ENCODE results near the gene SYNDIG1.

Gene SYNDIG1

DNA sequence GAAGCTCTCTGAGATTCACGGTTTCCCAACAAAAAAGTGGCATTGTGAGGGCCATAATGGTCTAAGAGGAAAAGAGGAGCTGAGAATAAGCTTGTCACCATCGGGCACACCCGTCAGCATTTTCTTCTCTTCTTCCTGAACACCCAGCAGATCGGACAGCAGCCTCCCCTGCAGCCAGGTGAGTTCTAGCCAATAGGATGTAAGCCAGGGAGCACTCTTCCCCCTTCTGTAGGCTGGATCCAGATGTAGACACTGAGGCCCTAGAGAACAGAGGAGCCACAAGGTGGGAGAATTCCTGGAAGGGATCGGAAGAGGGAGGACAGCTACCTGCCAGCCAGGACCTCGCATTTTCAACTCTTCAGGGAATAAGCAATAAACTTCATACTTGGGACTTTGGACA lies 228.0 kb downstream of the SYNDIG1 start:
- Histone ChIP-seq H3K36me3 (ENCODE audit: insufficient read depth, low read length) (no peaks in the 10 kb centered on the region), H3K27ac (ENCODE audit: low read depth, low read length) (no peak overlapping the region), H3K4me1 (ENCODE audit: insufficient read depth, low read length) (no peaks in the 10 kb centered on the region), H3K4me3 (ENCODE audit: low read length) (no peak overlapping the region), H3K9ac (ENCODE audit: low read depth, low read length) (no peak overlapping the region), H3K9me3 (ENCODE audit: insufficient read depth, low read depth, low read length) (no peaks in the 10 kb centered on the region), H3K27me3 (ENCODE audit: insufficient read depth, low read length) (no peaks in the 10 kb centered on the region)
- WGBS, result 97% methylated on average over 6 of the region's 6 CpGs

DNA sequence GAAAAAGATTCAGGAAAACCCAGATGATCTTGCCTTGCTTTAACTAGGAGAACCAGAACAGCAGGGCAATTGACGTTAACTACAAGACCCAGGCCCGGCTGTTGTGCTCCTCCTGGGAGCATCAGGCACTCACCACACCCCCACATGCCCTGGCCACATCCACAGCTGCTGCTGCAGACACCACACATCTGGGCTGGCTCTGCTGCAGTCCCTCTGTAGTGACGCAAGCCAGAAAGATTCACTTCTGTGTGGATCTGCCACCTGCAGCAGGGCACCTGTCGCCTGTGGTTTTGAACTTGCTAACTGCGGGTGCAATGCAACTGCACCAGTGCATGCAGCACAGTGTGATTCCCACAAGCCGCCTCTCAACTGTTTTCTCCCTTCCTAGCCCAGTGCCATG lies 228.8 kb downstream of the SYNDIG1 start:
- Histone ChIP-seq H3K36me3 (ENCODE audit: insufficient read depth, low read length) (no peaks in the 10 kb centered on the region), H3K9me3 (ENCODE audit: insufficient read depth, low read depth, low read length) (no peaks in the 10 kb centered on the region), H3K27me3 (ENCODE audit: insufficient read depth, low read length) (no peaks in the 10 kb centered on the region), H3K27ac (ENCODE audit: low read depth, low read length) (no peak overlapping the region), H3K4me3 (ENCODE audit: low read length) (no peak overlapping the region), H3K4me1 (ENCODE audit: insufficient read depth, low read length) (no peaks in the 10 kb centered on the region), H3K9ac (ENCODE audit: low read depth, low read length) (no peak overlapping the region)
- WGBS, result 93% methylated on average over 6 of the region's 6 CpGs

DNA sequence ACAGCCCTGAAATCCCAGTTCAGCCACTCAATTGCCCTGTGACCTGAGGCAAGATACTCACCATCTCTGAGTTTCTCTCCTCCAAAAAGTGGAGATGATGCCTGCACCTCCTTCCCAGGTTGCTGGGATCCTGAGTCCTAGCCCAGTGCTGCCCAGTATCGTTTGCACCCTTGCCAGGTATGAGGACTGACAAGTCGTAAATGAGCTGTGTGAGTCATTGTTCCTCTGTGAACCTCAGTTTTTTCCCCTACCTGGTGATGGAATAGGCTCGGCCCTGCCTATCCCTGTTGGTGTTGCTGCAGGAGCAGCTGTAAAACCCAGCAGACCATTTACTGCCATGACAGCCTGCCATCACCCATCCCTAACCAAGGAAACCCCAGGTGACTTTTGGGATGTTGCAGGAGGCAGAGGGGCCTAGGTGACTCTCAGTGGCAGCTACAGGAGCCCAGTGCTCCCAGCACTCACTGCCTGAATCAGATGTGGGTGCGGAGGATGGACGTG lies 229.3 kb downstream of the SYNDIG1 start:
- Histone ChIP-seq H3K9me3 (ENCODE audit: insufficient read depth, low read depth, low read length) (no peaks in the 10 kb centered on the region), H3K4me1 (ENCODE audit: insufficient read depth, low read length) (no peaks in the 10 kb centered on the region), H3K9ac (ENCODE audit: low read depth, low read length) (no peak overlapping the region), H3K4me3 (ENCODE audit: low read length) (no peak overlapping the region), H3K27me3 (ENCODE audit: insufficient read depth, low read length) (no peaks in the 10 kb centered on the region), H3K36me3 (ENCODE audit: insufficient read depth, low read length) (no peaks in the 10 kb centered on the region), H3K27ac (ENCODE audit: low read depth, low read length) (no peak overlapping the region)
- WGBS, result 91% methylated on average over 5 of the region's 5 CpGs

DNA sequence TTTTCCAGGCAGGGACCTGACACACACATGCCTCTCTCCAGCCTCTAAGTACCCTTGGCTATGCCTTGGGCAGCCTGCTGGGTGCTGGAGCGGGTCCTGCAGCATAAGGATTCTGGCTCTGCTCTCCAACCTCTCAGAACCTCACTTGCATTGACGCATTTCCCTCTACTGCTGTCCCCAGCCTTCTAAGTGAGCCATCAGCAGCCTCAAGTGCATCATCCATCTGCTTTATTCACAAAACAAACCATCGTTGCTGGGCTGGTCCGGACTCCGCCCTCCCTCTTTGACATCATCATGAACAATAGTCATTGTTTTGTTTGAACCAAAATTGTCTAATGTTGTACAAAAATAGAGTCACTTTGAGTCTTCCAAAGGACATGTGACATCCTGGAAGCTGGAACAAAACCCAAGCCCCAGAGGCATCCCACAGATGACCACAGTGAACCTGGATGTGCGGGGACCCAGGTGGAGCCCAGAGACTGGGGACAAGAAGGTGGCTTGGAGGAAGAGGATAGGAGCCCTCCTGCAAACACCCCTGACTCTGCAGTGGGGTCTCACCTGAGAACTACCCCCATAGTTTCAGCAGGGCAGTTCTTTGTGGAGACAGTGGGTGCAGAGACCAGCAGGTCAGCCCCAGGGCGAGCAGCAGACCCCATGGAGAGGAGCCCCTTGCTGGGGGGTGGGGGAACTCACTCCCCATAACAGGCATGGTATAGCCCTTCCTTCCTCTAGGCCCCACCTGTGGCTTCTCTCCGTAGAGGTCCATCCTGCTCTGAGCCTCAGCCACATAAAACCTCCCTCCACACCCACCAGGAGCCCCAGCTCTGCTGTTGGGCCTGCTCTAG lies 230.1 kb downstream of the SYNDIG1 start:
- no peaks in the 10 kb centered on the region for H3K36me3 ChIP-seq (ENCODE audit: insufficient read depth, low read length)
- H3K27ac ChIP-seq (ENCODE audit: low read depth, low read length), result no peak overlapping the region
- H3K9me3 ChIP-seq (ENCODE audit: insufficient read depth, low read depth, low read length), result no peaks in the 10 kb centered on the region
- H3K9ac ChIP-seq (ENCODE audit: low read depth, low read length), result no peak overlapping the region
- 97% methylated on average over 8 of the region's 8 CpGs for WGBS
- no peak overlapping the region for H3K4me3 ChIP-seq (ENCODE audit: low read length)
- no peaks in the 10 kb centered on the region for H3K27me3 ChIP-seq (ENCODE audit: insufficient read depth, low read length)
- H3K4me1 ChIP-seq (ENCODE audit: insufficient read depth, low read length), result no peaks in the 10 kb centered on the region

DNA sequence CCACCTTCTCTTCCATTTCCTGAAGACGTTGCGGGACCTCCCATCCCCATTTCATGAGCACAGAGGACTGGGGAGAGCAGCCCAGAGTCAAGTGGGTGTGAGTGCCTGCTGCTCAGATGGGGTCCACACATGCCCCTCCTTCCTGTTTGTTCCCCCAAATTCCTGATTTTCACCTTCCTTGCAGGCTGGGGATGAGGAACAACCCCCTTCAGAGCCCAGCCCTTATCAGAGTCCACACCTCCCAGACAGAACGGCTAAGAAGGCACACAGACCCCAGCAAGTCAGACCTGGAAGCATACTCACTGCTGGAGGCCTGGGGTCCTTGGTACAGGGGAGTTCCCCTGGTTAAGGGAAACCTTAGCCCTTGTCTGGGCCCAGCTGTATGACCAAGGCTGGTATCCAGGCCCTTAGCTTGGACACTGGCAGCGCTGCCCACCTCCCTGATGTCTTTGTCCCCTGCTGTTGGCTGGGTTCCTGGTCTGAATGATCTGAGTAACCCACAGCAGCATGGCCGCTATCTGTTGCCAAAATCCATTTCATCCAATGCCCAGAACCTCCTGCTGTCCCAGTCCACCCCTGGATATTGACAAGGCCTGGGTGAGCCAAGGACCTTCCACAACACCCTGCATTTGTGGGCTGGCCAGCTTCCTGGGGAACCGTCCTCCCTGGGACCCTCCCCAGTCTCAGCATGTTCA lies 230.9 kb downstream of the SYNDIG1 start:
- H3K9ac ChIP-seq (ENCODE audit: low read depth, low read length), result no peak overlapping the region
- H3K9me3 ChIP-seq (ENCODE audit: insufficient read depth, low read depth, low read length), result no peaks in the 10 kb centered on the region
- no peaks in the 10 kb centered on the region for H3K36me3 ChIP-seq (ENCODE audit: insufficient read depth, low read length)
- 93% methylated on average over 6 of the region's 6 CpGs for WGBS
- no peaks in the 10 kb centered on the region for H3K4me1 ChIP-seq (ENCODE audit: insufficient read depth, low read length)
- H3K4me3 ChIP-seq (ENCODE audit: low read length), result no peak overlapping the region
- no peaks in the 10 kb centered on the region for H3K27me3 ChIP-seq (ENCODE audit: insufficient read depth, low read length)
- H3K27ac ChIP-seq (ENCODE audit: low read depth, low read length), result no peak overlapping the region

DNA sequence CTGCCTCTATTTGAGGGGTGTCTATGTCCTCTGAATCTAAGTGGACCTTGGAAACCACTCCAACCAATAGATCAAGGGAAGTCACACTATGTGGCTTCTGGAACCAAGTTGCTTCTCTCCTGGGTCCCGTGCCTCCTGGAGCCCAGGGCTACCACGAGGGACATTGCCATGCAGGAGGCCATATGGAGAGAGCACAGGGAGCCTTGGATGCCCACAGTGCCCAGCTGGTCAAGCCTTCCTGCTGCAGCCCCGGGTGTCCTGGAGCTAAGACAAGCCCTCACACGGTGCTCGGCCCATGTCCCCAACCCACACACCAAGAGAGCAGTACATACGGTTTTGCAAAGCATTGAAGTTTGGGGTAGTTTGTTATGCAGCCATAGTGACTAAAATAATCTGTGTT lies 231.6 kb downstream of the SYNDIG1 start:
- Histone ChIP-seq H3K27me3 (ENCODE audit: insufficient read depth, low read length) (no peaks in the 10 kb centered on the region), H3K4me1 (ENCODE audit: insufficient read depth, low read length) (no peaks in the 10 kb centered on the region), H3K27ac (ENCODE audit: low read depth, low read length) (no peak overlapping the region), H3K9ac (ENCODE audit: low read depth, low read length) (no peak overlapping the region), H3K36me3 (ENCODE audit: insufficient read depth, low read length) (no peaks in the 10 kb centered on the region), H3K9me3 (ENCODE audit: insufficient read depth, low read depth, low read length) (no peaks in the 10 kb centered on the region), H3K4me3 (ENCODE audit: low read length) (no peak overlapping the region)
- 89% methylated on average over 6 of the region's 6 CpGs for WGBS

DNA sequence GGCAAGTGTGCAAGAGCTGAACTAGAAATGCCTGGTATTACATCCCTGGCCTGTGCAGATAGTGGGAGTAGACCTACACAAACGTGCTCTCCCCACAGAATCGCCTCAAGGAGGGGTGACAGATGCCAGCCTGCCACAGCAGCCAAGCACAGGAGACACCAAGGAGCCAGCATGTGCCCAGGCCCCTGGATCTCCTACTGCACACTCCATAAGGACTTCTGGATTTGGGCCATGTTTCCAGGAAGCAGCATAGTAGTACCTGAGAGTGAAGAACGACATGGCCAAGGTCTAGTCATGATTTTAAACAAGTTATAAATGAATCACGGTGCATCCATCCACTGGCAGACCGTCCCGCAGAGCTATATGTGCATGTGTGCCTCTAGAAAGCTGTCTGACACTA lies 232.2 kb downstream of the SYNDIG1 start:
- 90% methylated on average over 6 of the region's 6 CpGs for WGBS
- no peaks in the 10 kb centered on the region for H3K9me3 ChIP-seq (ENCODE audit: insufficient read depth, low read depth, low read length)
- no peaks in the 10 kb centered on the region for H3K4me1 ChIP-seq (ENCODE audit: insufficient read depth, low read length)

DNA sequence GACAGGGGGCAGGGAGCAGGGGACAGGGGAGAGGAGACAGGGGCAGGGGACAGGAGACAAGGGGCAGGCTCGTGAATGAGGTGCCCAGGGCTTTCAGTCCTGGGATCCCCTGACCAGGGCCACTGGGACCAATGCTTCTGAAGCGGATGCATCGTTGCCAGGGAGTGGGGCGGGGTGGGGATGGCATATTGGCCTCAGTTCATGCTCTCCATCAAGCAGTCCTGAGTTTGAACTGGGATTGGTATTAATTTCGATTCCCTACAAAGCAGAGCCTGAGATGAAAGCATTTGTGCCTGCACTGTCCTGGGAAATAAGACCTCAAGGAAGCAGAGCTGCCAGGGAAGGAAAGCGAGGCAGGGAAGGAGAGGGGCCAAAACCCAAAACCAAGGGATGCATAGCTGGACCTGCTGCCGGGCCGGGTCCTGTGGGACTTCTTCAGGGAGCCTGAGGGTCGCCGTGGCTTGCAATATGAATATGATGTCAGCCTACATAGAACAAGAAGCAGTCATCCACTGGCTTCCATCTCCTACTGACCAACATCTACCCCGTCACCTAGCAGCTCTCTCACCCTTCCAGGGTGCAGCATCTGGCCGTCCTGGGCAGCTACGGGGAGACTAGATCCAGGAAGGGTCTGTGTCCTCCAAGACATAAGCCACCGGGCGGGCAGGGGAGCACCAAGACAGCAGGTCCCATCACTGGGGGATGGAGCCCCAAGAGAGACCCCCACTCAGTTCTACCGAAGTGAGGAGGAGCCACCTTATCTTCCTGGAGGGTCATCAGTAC lies 233.3 kb downstream of the SYNDIG1 start:
- Histone ChIP-seq H3K4me3 (ENCODE audit: low read length) (no peak overlapping the region), H3K36me3 (ENCODE audit: insufficient read depth, low read length) (no peaks in the 10 kb centered on the region), H3K4me1 (ENCODE audit: insufficient read depth, low read length) (no peaks in the 10 kb centered on the region), H3K27me3 (ENCODE audit: insufficient read depth, low read length) (no peaks in the 10 kb centered on the region), H3K9ac (ENCODE audit: low read depth, low read length) (no peak overlapping the region), H3K9me3 (ENCODE audit: insufficient read depth, low read depth, low read length) (no peaks in the 10 kb centered on the region), H3K27ac (ENCODE audit: low read depth, low read length) (no peak overlapping the region)
- WGBS, result 93% methylated on average over 16 of the region's 16 CpGs

More for the DNA sequence above, 232.2 kb downstream of the SYNDIG1 start:
- Histone ChIP-seq H3K27ac (ENCODE audit: low read depth, low read length) (no peak overlapping the region), H3K9ac (ENCODE audit: low read depth, low read length) (no peak overlapping the region), H3K27me3 (ENCODE audit: insufficient read depth, low read length) (no peaks in the 10 kb centered on the region), H3K36me3 (ENCODE audit: insufficient read depth, low read length) (no peaks in the 10 kb centered on the region), H3K4me3 (ENCODE audit: low read length) (no peak overlapping the region)

DNA sequence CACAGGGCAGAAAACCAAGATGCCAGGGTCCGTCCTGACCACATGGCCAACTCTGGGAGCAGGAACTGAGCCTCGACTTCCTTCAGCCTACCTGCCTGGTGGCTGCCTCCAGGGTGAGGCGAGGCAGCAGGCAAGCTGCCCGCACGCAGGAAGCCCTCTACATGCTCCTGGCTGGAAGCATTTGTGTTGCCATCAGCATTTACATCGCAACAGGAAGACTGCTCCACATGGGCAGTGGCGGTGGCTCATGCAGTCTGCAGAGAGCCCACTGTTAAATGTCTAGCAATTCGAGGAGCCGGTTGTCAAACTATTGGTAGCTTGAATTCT lies 233.8 kb downstream of the SYNDIG1 start:
- WGBS, result 92% methylated on average over 9 of the region's 9 CpGs
- Histone ChIP-seq H3K9me3 (ENCODE audit: insufficient read depth, low read depth, low read length) (no peaks in the 10 kb centered on the region), H3K4me1 (ENCODE audit: insufficient read depth, low read length) (no peaks in the 10 kb centered on the region), H3K36me3 (ENCODE audit: insufficient read depth, low read length) (no peaks in the 10 kb centered on the region), H3K4me3 (ENCODE audit: low read length) (no peak overlapping the region), H3K9ac (ENCODE audit: low read depth, low read length) (no peak overlapping the region), H3K27me3 (ENCODE audit: insufficient read depth, low read length) (no peaks in the 10 kb centered on the region), H3K27ac (ENCODE audit: low read depth, low read length) (no peak overlapping the region)

DNA sequence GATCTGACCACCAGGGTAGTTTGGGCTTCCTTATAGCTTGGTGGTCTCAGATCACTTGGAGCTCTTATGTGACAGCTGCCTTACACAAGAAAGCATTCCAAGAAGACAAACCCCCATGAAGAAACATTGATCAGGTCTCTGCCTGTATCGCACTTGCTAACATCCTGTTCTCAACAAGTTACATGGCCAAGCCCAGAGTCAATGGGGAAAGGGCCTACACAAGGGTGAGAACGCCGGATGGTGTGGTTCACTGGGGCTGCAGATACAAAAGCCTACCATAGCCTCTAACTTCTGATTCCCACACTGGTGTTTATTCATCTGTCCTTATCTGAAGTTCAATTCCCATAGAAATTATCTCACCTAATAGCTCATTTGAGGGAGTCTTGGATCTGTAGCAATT lies 235.5 kb downstream of the SYNDIG1 start:
- H3K4me3 ChIP-seq (ENCODE audit: low read length), result no peak overlapping the region
- 93% methylated on average over 3 of the region's 3 CpGs for WGBS
- H3K9me3 ChIP-seq (ENCODE audit: insufficient read depth, low read depth, low read length), result no peaks in the 10 kb centered on the region
- H3K27ac ChIP-seq (ENCODE audit: low read depth, low read length), result no peak overlapping the region
- no peak overlapping the region for H3K9ac ChIP-seq (ENCODE audit: low read depth, low read length)
- H3K4me1 ChIP-seq (ENCODE audit: insufficient read depth, low read length), result no peaks in the 10 kb centered on the region
- no peaks in the 10 kb centered on the region for H3K27me3 ChIP-seq (ENCODE audit: insufficient read depth, low read length)
- no peaks in the 10 kb centered on the region for H3K36me3 ChIP-seq (ENCODE audit: insufficient read depth, low read length)

DNA sequence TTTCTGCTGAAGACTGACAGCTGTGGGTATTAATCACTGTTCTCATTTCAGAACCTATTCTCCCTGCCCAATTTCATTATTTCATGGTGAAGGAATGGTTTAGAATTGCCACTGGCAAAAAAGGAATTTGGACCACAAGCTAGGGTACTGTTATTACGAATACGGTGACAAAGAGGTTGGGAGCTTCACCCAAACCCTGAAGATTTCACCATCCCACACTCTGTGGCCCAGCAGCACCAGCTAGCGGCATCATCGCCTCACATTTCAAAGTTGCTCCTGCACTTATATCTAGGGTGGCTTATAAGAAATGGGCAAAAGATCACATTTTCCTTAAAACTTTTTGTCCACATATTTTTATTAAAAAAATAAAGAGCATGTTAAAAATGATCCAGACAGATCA lies 236.1 kb downstream of the SYNDIG1 start:
- Histone ChIP-seq H3K27ac (ENCODE audit: low read depth, low read length) (no peak overlapping the region), H3K9me3 (ENCODE audit: insufficient read depth, low read depth, low read length) (no peaks in the 10 kb centered on the region), H3K4me1 (ENCODE audit: insufficient read depth, low read length) (no peaks in the 10 kb centered on the region), H3K9ac (ENCODE audit: low read depth, low read length) (no peak overlapping the region), H3K4me3 (ENCODE audit: low read length) (no peak overlapping the region), H3K36me3 (ENCODE audit: insufficient read depth, low read length) (no peaks in the 10 kb centered on the region), H3K27me3 (ENCODE audit: insufficient read depth, low read length) (no peaks in the 10 kb centered on the region)
- WGBS, result 92% methylated on average over 4 of the region's 4 CpGs
